Smooth muscle cell (in vitro differentiated cells): ENCODE results near the gene SLC25A15. TPM values are rescaled to one million over a fixed set of nuclear protein-coding genes. Genes with fewer than 3 reads are reported as not detected.

Experiments used
- DNase-seq: peaks from one replicate; lab custom pipeline; 2025; ENCODE audit not compliant: unreplicated experiment; lab: John Stamatoyannopoulos, UW
- H2AFZ ChIP-seq: fragments of 200-600 bp; sonication (generic); 2 replicates; pipeline ENCODE4 v1.6.0; 2016; ENCODE audit warnings: antibody characterized with exemption, low read depth, mild to moderate bottlenecking
- H3F3A ChIP-seq: fragments of 200-600 bp; sonication (generic); 2 replicates; pipeline ENCODE4 v1.6.0; 2017; ENCODE audit warnings: antibody characterized with exemption, low read depth
- H3K27ac ChIP-seq: fragments of 200-600 bp; sonication (generic); 2 replicates; pipeline ENCODE4 v1.5.1; 2016; ENCODE audit warnings: low read depth, mild to moderate bottlenecking
- H3K27me3 ChIP-seq: fragments of 200-600 bp; sonication (generic); 2 replicates; pipeline ENCODE4 v1.6.1; 2016; ENCODE audit warnings: low read depth, mild to moderate bottlenecking
- H3K36me3 ChIP-seq: fragments of 200-600 bp; sonication (generic); 2 replicates; pipeline ENCODE4 v1.5.1; 2016; ENCODE audit warnings: low read depth
- H3K4me1 ChIP-seq: fragments of 200-600 bp; sonication (generic); 2 replicates; pipeline ENCODE4 v1.5.1; 2016; ENCODE audit warnings: low read depth
- H3K4me2 ChIP-seq: fragments of 200-600 bp; sonication (generic); 2 replicates; pipeline ENCODE4 v1.6.0; 2016; ENCODE audit warnings: mild to moderate bottlenecking
- H3K4me3 ChIP-seq: fragments of 200-600 bp; sonication (generic); 2 replicates; pipeline ENCODE4 v1.5.1; 2016; ENCODE audit warnings: mild to moderate bottlenecking
- H3K79me2 ChIP-seq: fragments of 200-600 bp; sonication (generic); 2 replicates; pipeline ENCODE4 v1.6.0; 2016; ENCODE audit warnings: low read depth, mild to moderate bottlenecking
- H3K9ac ChIP-seq: fragments of 200-600 bp; sonication (generic); 2 replicates; pipeline ENCODE4 v1.6.0; 2016; ENCODE audit warnings: low read depth
- H3K9me3 ChIP-seq: fragments of 200-600 bp; sonication (generic); replicated peaks from 2 replicates; pipeline ENCODE4 v1.5.1; 2016; ENCODE audit warnings: low read depth
- H4K20me1 ChIP-seq: fragments of 200-600 bp; sonication (generic); 2 replicates; pipeline ENCODE4 v1.6.0; 2016; ENCODE audit warnings: low read depth
- CTCF ChIP-seq: fragments of 200-600 bp; sonication (generic); IDR thresholded peaks from 2 replicates; pipeline ENCODE4 v1.5.1; 2017; ENCODE audit warnings: borderline replicate concordance, mild to moderate bottlenecking, antibody characterized with exemption; ENCODE audit not compliant: insufficient read depth, poor library complexity, severe bottlenecking
- WGBS: methylation state at CpG from one replicate; pipeline ENCODE4 v1.1.7; 2016; ENCODE audit warnings: low lambda C conversion rate; 5-methylcytosine and 5-hydroxymethylcytosine counted together
- polyA plus RNA-seq: library from polyadenylated mRNA; unstranded; fragments of >200 nt; fragmentation: Nextera tagmentation; extraction: Ambion mirVana; gene quantifications from 2 replicates; pipeline ENCODE4 v1.2.1, GENCODE V29; 2016
- total RNA-seq: library from RNA; depleted of rRNA; stranded (reverse); fragments of >200 nt; gene quantifications from 2 replicates; pipeline ENCODE4 v1.2.3, GENCODE V29; 2014

SLC25A15 gene
- total and polyA plus RNA-seq, 2 experiments from 2014 or later: 6.3 to 11.1 TPM

GRCh38 chr13:40756042-40756441 lies 33.4 kb upstream of the SLC25A15 start:
- no peaks in the 10 kb centered on the region for H3K27me3 ChIP-seq
- no peak overlapping the region for H3K27ac ChIP-seq
- H3K9ac ChIP-seq: no peak overlapping the region
- H3K79me2 ChIP-seq: no peaks in the 10 kb centered on the region
- H3K9me3 ChIP-seq: no peaks in the 10 kb centered on the region
- H4K20me1 ChIP-seq: no peaks in the 10 kb centered on the region
- no peak overlapping the region for H3K4me3 ChIP-seq
- H3K36me3 ChIP-seq: peaks cover 11% of the 10 kb centered on the region
- no peaks in the 10 kb centered on the region for H3F3A ChIP-seq
- DNase-seq: no peak
- no peak overlapping the region for H2AFZ ChIP-seq
- WGBS: 89% methylated on average over 1 of the region's 1 CpG
- no peak for TF ChIP-seq CTCF
- H3K4me2 ChIP-seq: no peak overlapping the region
- H3K4me1 ChIP-seq: no peaks in the 10 kb centered on the region

- Histone ChIP-seq H3K9me3 (no peaks in the 10 kb centered on the region), H3K79me2 (no peaks in the 10 kb centered on the region), H3F3A (no peaks in the 10 kb centered on the region), H3K4me2 (no peak overlapping the region), H3K4me1 (no peaks in the 10 kb centered on the region), H2AFZ (no peak overlapping the region), H4K20me1 (peaks cover 15% of the 10 kb centered on the region), H3K27me3 (no peaks in the 10 kb centered on the region), H3K36me3 (peaks cover 11% of the 10 kb centered on the region), H3K4me3 (no peak overlapping the region), H3K27ac (no peak overlapping the region), H3K9ac (no peak overlapping the region)
- 98% methylated on average over 4 of the region's 4 CpGs for WGBS
- DNase-seq: no peak
- no peak for TF ChIP-seq CTCF
Observed at GRCh38 chr13:40758811-40759210, 30.6 kb upstream of the SLC25A15 start.

- Histone ChIP-seq H3K9me3 (no peaks in the 10 kb centered on the region), H3K79me2 (peaks cover 5% of the 10 kb centered on the region), H3K4me3 (no peak overlapping the region), H3K4me2 (no peak overlapping the region), H3K36me3 (no peaks in the 10 kb centered on the region), H3K4me1 (no peaks in the 10 kb centered on the region), H3K9ac (no peak overlapping the region), H3K27me3 (no peaks in the 10 kb centered on the region), H4K20me1 (peaks cover 18% of the 10 kb centered on the region), H2AFZ (no peak overlapping the region), H3F3A (no peaks in the 10 kb centered on the region), H3K27ac (no peak overlapping the region)
- DNase-seq: no peak
- WGBS: 100% methylated on average over 1 of the region's 1 CpG
- no peak for TF ChIP-seq CTCF
Observed at GRCh38 chr13:40762849-40763248, 26.6 kb upstream of the SLC25A15 start.

- H3K4me3 ChIP-seq: no peak overlapping the region
- peaks cover 2% of the 10 kb centered on the region for H3K4me1 ChIP-seq
- no peaks in the 10 kb centered on the region for H3K27me3 ChIP-seq
- H3K9me3 ChIP-seq: no peaks in the 10 kb centered on the region
- H3K9ac ChIP-seq: peak overlapping the region; percentile 79
- TF ChIP-seq CTCF: no peak
- H4K20me1 ChIP-seq: peaks cover 18% of the 10 kb centered on the region
- H3K27ac ChIP-seq: peak overlapping the region; percentile 93
- H2AFZ ChIP-seq: no peak overlapping the region
- H3K79me2 ChIP-seq: peaks cover 12% of the 10 kb centered on the region
- H3F3A ChIP-seq: no peaks in the 10 kb centered on the region
- no peaks in the 10 kb centered on the region for H3K36me3 ChIP-seq
- 50% methylated on average over 3 of the region's 3 CpGs for WGBS
- no peak for DNase-seq
- H3K4me2 ChIP-seq: peak overlapping the region; percentile 67
Observed at GRCh38 chr13:40764587-40765403, 24.6 kb upstream of the SLC25A15 start.
